ENCODE measurements around the gene AP1M2.

Gene AP1M2

DNA sequence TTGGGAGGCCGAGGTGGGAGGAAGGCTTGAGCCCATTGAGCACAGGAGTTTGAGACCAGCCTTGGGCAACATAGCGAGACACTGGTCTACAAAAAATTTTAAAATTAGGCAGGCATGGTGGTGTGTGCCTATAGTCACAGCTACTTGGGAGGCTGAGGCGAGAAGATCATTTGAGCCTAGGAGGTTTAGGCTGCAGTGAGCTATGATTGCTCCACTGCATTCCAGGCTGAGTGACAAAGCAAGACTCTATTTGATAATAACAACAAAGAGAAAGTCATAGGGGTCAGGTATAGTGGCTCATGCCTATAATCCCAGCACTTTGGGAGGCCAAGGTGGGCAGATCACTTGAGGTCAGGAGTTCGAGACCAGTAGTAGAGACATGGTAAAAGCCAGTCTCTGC is 33.7 kb upstream of the AP1M2 start:
- H3K4me3 ChIP-seq (ENCODE audit: low read depth, low read length), result no peak overlapping the region
- no peaks in the 10 kb centered on the region for H3K36me3 ChIP-seq (ENCODE audit: control insufficient read depth, insufficient read depth, low read length)
- no peaks in the 10 kb centered on the region for H3K27me3 ChIP-seq (ENCODE audit: control insufficient read depth, insufficient read depth, low read length)
- H2AFZ ChIP-seq, result no peak overlapping the region
- TF ChIP-seq, protein P1, sequence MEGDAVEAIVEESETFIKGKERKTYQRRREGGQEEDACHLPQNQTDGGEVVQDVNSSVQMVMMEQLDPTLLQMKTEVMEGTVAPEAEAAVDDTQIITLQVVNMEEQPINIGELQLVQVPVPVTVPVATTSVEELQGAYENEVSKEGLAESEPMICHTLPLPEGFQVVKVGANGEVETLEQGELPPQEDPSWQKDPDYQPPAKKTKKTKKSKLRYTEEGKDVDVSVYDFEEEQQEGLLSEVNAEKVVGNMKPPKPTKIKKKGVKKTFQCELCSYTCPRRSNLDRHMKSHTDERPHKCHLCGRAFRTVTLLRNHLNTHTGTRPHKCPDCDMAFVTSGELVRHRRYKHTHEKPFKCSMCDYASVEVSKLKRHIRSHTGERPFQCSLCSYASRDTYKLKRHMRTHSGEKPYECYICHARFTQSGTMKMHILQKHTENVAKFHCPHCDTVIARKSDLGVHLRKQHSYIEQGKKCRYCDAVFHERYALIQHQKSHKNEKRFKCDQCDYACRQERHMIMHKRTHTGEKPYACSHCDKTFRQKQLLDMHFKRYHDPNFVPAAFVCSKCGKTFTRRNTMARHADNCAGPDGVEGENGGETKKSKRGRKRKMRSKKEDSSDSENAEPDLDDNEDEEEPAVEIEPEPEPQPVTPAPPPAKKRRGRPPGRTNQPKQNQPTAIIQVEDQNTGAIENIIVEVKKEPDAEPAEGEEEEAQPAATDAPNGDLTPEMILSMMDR (IDR thresholded peaks at IDR 0.05), result no peak
- H3K9ac ChIP-seq, result no peak overlapping the region
- no peak overlapping the region for H3K27ac ChIP-seq
- H3K79me2 ChIP-seq, result peaks cover 2% of the 10 kb centered on the region
- H3K9me3 ChIP-seq (ENCODE audit: control insufficient read depth, low read length), result no peaks in the 10 kb centered on the region
- H3K4me1 ChIP-seq, result peaks cover 12% of the 10 kb centered on the region
- no peak overlapping the region for H3K4me2 ChIP-seq (ENCODE audit: low read length)

DNA sequence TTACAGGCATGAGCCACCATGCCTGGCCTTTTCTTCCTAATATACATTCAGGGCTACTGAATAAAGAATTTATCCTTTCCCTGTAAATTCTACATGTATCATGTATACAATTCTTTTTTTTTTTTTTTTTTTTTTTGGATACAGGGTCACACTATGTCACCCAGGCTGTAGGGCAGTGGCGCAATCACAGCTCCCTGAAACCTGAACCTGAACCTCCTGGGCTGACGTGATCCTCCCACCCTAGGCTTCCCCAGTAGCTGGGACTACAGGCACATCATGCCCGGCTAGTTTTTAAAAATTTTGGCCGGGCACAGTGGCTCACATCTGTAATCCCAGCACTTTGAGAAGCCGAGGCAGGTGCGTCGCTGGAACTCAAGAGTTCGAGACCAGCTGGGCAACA is 31.7 kb upstream of the AP1M2 start:
- H3K4me3 ChIP-seq (ENCODE audit: low read depth, low read length), result no peak overlapping the region
- TF ChIP-seq, protein P1 (IDR thresholded peaks at IDR 0.05), result no peak
- H3K4me2 ChIP-seq (ENCODE audit: low read length), result no peak overlapping the region
- H3K9me3 ChIP-seq (ENCODE audit: control insufficient read depth, low read length), result no peaks in the 10 kb centered on the region
- no peak overlapping the region for H3K27ac ChIP-seq
- H3K9ac ChIP-seq, result no peak overlapping the region
- no peaks in the 10 kb centered on the region for H3K36me3 ChIP-seq (ENCODE audit: control insufficient read depth, insufficient read depth, low read length)
- no peaks in the 10 kb centered on the region for H3K27me3 ChIP-seq (ENCODE audit: control insufficient read depth, insufficient read depth, low read length)
- H3K4me1 ChIP-seq, result no peaks in the 10 kb centered on the region
- peaks cover 2% of the 10 kb centered on the region for H3K79me2 ChIP-seq
- no peak overlapping the region for H2AFZ ChIP-seq

DNA sequence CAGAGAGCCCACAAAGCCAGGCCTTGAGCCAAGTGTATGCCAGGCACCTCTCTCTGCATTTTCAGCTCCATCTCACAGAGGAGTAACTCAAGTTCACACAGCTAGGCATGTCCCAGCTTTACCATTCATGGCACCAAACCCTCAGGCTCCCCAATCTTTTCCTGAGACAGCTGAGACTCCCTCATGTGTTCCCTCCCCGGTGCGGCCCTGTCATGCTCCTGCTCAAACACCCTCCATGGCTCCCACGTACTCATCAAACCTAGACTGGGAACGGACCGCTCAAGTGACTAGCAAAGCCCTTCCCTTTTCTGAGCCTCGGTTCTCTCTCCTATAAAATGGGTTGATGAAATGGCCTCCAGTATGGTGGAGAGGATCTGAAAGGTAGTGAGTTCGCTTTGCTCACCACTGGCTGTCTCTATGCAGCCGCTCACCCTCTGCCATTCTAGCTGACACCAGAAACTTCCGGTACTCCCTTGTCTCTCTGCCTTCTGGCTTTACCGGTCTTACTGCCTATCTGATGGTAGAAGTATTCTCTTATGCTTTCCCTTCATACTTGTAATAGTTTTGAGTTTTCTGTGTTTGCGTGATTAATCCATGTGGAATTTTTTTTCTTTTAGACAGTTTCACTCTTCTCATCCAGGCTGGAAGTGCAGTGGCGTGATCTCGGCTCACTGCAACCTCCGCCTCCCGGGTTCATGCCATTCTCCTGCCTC is 30.5 kb upstream of the AP1M2 start:
- Histone ChIP-seq H3K9ac (no peak overlapping the region), H3K27me3 (ENCODE audit: control insufficient read depth, insufficient read depth, low read length) (no peaks in the 10 kb centered on the region), H3K4me3 (ENCODE audit: low read depth, low read length) (peak overlapping the region; percentile 1), H3K4me1 (no peaks in the 10 kb centered on the region), H2AFZ (no peak overlapping the region), H3K9me3 (ENCODE audit: control insufficient read depth, low read length) (no peaks in the 10 kb centered on the region), H3K4me2 (ENCODE audit: low read length) (peak overlapping the region; percentile 39), H3K79me2 (peaks cover 2% of the 10 kb centered on the region), H3K27ac (no peak overlapping the region), H3K36me3 (ENCODE audit: control insufficient read depth, insufficient read depth, low read length) (no peaks in the 10 kb centered on the region)
- TF ChIP-seq, protein P1 (IDR thresholded peaks at IDR 0.05), result no peak

DNA sequence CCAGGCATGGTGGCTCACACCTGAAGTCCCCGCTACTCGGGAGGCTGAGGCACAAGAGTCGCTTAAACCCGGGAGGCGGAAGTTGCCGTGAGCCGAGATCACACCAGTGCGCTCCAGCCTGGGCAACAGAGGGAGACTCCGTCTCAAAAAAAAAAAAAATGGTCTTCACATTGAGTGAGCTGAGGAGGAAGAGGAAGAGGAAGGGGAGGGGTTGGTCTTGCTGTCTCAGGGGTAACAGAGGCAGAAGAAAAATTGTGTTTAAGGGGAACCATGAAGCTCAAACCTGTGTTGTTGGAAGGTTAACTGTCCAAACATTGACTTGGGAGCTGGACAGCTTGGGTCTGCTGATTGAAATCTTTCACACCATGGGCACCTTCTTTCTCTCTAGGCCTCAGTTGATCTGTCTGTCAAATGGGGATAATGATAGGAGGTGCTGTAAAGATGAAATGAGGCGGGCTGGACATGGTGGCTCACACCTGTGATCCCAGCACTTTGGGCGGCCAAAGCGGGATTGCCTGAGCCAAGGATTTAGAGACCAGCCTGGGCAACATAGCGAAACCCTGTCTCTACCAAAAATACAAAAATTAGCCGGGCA is 28.4 kb upstream of the AP1M2 start:
- no peak overlapping the region for H2AFZ ChIP-seq
- peaks cover 2% of the 10 kb centered on the region for H3K79me2 ChIP-seq
- H3K4me2 ChIP-seq (ENCODE audit: low read length), result no peak overlapping the region
- H3K4me1 ChIP-seq, result no peaks in the 10 kb centered on the region
- no peaks in the 10 kb centered on the region for H3K36me3 ChIP-seq (ENCODE audit: control insufficient read depth, insufficient read depth, low read length)
- no peaks in the 10 kb centered on the region for H3K27me3 ChIP-seq (ENCODE audit: control insufficient read depth, insufficient read depth, low read length)
- H3K9ac ChIP-seq, result no peak overlapping the region
- H3K9me3 ChIP-seq (ENCODE audit: control insufficient read depth, low read length), result no peaks in the 10 kb centered on the region
- H3K27ac ChIP-seq, result no peak overlapping the region
- no peak overlapping the region for H3K4me3 ChIP-seq (ENCODE audit: low read depth, low read length)
- TF ChIP-seq, protein P1 (IDR thresholded peaks at IDR 0.05), result no peak
